SK-N-SH (cell line): ENCODE results near the gene ERC2.

Source experiments
- EP300 ChIP-seq, 2 experiments: IDR thresholded peaks; 2 replicates each; pipeline versions ENCODE4 v1.4.0 to v1.6.1; 2012; ENCODE audit warnings: borderline replicate concordance in 1 of 2, low read depth in 1 of 2, low read length in 1 of 2
- EZH2phosphoT487 ChIP-seq: fragments of 200-600 bp; sonication (generic); IDR thresholded peaks from 2 replicates; pipeline ENCODE4 v1.6.1; 2017; ENCODE audit warnings: low read depth, mixed run types, mild to moderate bottlenecking, antibody characterized with exemption, moderate library complexity, borderline replicate concordance
- FOSL2 ChIP-seq: IDR thresholded peaks from 2 replicates; pipeline ENCODE4 v1.4.0; 2012; ENCODE audit warnings: low read depth, mild to moderate bottlenecking, moderate library complexity, borderline replicate concordance
- FOXJ3 ChIP-seq: sonication (generic); formaldehyde crosslinking; IDR thresholded peaks from 2 replicates; pipeline ENCODE4 v1.5.1; 2020; ENCODE audit warnings: mild to moderate bottlenecking, missing genetic modification reagents
- RAD21 ChIP-seq: IDR thresholded peaks from 2 replicates; pipeline ENCODE4 v1.6.1; 2012; ENCODE audit warnings: mild to moderate bottlenecking, low read length
- TF ChIP-seq, protein P1 (sequence below): fragments of 200-600 bp; sonication (generic); IDR thresholded peaks from 2 replicates; pipeline ENCODE4 v1.6.1; 2017; ENCODE audit warnings: antibody characterized with exemption, mild to moderate bottlenecking, moderate library complexity
- TF ChIP-seq, protein P2 (sequence below): IDR thresholded peaks from 2 replicates; pipeline ENCODE4 v1.4.0; 2012; ENCODE audit warnings: low read depth
- TF ChIP-seq, protein P3 (sequence below): IDR thresholded peaks from 2 replicates; pipeline ENCODE4 v1.4.0; 2012; ENCODE audit warnings: low read depth, borderline replicate concordance
- TF ChIP-seq, protein P4 (sequence below): IDR thresholded peaks from 2 replicates; pipeline ENCODE4 v1.6.1; 2012; ENCODE audit warnings: mild to moderate bottlenecking, low read depth, low read length, moderate library complexity

DNA sequence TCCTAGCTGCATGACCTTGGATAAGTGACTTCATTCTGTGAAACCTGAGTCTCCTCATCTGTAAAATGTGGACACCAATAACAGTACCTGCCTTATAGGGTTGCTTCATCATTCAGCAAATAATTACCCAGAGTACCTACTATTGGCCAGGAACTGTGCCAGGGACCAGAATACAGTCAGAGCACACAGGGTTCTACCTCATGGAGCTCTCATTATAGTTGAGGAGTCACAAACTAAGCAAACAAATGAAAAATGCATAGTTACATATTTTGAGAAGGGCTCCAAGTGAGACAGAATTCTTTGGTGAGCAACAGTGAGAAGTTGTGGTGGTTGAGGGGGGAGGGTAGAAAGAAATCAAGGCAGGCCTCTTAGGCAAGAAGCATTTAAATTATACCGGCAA, 672.5 kb downstream of the ERC2 start:
- TF ChIP-seq, protein P1, sequence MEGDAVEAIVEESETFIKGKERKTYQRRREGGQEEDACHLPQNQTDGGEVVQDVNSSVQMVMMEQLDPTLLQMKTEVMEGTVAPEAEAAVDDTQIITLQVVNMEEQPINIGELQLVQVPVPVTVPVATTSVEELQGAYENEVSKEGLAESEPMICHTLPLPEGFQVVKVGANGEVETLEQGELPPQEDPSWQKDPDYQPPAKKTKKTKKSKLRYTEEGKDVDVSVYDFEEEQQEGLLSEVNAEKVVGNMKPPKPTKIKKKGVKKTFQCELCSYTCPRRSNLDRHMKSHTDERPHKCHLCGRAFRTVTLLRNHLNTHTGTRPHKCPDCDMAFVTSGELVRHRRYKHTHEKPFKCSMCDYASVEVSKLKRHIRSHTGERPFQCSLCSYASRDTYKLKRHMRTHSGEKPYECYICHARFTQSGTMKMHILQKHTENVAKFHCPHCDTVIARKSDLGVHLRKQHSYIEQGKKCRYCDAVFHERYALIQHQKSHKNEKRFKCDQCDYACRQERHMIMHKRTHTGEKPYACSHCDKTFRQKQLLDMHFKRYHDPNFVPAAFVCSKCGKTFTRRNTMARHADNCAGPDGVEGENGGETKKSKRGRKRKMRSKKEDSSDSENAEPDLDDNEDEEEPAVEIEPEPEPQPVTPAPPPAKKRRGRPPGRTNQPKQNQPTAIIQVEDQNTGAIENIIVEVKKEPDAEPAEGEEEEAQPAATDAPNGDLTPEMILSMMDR: no peak
- TF ChIP-seq EP300 (IDR thresholded peaks at IDR 0.05; ENCODE audit: borderline replicate concordance in 1 of 2, low read depth in 1 of 2, low read length in 1 of 2): no peak
- no peak for TF ChIP-seq EZH2phosphoT487
- no peak for TF ChIP-seq RAD21
- no peak for TF ChIP-seq FOXJ3 (CRISPR knock-in tag)
- TF ChIP-seq, protein P2, sequence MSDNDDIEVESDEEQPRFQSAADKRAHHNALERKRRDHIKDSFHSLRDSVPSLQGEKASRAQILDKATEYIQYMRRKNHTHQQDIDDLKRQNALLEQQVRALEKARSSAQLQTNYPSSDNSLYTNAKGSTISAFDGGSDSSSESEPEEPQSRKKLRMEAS: no peak
- no peak for TF ChIP-seq FOSL2
- TF ChIP-seq, protein P3, sequence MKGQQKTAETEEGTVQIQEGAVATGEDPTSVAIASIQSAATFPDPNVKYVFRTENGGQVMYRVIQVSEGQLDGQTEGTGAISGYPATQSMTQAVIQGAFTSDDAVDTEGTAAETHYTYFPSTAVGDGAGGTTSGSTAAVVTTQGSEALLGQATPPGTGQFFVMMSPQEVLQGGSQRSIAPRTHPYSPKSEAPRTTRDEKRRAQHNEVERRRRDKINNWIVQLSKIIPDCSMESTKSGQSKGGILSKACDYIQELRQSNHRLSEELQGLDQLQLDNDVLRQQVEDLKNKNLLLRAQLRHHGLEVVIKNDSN: no peak
- TF ChIP-seq, protein P4, sequence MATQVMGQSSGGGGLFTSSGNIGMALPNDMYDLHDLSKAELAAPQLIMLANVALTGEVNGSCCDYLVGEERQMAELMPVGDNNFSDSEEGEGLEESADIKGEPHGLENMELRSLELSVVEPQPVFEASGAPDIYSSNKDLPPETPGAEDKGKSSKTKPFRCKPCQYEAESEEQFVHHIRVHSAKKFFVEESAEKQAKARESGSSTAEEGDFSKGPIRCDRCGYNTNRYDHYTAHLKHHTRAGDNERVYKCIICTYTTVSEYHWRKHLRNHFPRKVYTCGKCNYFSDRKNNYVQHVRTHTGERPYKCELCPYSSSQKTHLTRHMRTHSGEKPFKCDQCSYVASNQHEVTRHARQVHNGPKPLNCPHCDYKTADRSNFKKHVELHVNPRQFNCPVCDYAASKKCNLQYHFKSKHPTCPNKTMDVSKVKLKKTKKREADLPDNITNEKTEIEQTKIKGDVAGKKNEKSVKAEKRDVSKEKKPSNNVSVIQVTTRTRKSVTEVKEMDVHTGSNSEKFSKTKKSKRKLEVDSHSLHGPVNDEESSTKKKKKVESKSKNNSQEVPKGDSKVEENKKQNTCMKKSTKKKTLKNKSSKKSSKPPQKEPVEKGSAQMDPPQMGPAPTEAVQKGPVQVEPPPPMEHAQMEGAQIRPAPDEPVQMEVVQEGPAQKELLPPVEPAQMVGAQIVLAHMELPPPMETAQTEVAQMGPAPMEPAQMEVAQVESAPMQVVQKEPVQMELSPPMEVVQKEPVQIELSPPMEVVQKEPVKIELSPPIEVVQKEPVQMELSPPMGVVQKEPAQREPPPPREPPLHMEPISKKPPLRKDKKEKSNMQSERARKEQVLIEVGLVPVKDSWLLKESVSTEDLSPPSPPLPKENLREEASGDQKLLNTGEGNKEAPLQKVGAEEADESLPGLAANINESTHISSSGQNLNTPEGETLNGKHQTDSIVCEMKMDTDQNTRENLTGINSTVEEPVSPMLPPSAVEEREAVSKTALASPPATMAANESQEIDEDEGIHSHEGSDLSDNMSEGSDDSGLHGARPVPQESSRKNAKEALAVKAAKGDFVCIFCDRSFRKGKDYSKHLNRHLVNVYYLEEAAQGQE: no peak
